HG02840 (cell line): ENCODE results near the gene TMEM151B.

Experiments
- ATAC-seq: cut with Tn5 transposase; IDR thresholded peaks from one replicate; pipeline ENCODE4 v1.9.1; 2021; ENCODE audit warnings: mild to moderate bottlenecking, moderate library complexity, moderate number of reproducible peaks; ENCODE audit not compliant: unreplicated experiment, low FRiP score

The TMEM151B gene

DNA sequence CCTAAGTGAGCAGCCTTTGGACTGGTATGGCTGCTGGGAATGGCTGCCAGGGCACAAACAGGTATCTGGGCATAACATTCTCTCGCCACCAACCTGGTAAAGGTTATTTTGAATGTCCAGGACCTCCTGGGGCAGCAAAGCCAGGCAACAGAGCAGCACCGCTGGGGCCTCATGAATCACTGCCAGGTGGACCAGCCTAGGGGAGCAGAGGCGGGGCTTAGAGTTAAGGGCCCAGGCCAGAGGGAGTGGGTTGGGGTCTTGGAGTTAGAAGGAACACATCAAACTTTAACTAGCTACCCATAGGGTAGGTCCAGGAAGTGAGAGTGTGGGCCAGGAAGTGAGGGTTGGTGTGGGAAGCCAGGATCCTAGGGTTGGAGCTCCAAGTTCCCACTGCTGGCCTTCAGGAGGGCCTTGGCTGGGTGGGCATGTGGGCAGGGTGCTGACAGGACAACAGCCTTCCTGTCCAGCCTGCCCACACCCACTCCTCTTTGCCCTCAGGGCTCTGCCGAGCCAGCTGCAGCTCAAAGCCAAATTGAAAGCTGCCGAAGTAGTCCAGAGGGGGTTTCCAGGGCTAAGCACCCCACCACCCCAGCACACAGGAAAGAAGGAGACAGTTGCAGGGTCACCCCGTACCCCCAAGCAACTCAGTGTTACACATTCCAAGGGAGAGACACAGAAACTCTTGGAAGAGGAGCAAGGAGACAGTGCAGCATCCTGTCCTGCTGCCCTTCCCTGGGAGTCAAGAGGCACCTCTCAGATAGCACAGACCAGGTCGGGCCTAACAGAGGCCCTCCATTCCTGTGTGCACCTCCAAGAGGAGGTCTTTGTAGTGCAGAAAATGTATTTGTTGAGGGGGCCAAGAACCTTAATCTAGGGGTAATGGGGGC is 7.5 kb upstream of the TMEM151B start:
- ATAC-seq, result no peak

DNA sequence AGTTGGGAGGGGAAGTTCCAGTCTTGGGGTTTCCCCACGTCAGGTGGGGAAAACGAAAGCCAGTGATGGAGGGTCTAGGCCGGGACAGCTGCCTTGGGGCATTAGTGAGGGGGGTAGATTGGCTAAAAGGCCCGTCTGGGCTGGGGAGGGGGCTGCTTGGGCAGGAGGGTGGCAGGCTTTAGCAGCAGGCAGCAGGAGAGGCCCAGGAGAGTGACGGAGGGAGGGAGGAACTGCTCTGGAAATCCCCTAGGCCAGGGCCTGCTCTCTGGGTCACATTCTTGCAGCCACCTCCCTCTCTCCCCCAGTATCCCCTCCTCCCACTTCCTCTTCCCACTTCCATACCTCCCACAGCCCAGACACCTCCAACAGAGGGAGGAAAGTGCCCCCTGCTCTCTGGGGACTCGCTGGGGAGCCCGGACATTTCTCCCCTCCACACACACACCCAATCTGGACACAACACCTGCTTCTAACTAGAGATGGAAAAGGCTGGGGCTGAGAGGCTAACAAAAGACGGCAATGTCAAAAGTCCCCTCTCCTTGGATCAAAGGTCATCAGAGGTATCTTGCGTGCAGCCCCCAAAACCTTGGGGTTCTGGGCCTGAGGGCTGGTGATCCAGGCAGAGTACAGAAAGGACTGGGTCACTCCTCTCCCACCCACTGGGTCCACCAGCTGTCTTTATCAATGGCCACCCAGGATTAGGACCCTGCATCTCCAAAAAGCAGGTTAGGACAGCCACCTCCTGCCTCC is 6.7 kb upstream of the TMEM151B start:
- ATAC-seq, result no peak

DNA sequence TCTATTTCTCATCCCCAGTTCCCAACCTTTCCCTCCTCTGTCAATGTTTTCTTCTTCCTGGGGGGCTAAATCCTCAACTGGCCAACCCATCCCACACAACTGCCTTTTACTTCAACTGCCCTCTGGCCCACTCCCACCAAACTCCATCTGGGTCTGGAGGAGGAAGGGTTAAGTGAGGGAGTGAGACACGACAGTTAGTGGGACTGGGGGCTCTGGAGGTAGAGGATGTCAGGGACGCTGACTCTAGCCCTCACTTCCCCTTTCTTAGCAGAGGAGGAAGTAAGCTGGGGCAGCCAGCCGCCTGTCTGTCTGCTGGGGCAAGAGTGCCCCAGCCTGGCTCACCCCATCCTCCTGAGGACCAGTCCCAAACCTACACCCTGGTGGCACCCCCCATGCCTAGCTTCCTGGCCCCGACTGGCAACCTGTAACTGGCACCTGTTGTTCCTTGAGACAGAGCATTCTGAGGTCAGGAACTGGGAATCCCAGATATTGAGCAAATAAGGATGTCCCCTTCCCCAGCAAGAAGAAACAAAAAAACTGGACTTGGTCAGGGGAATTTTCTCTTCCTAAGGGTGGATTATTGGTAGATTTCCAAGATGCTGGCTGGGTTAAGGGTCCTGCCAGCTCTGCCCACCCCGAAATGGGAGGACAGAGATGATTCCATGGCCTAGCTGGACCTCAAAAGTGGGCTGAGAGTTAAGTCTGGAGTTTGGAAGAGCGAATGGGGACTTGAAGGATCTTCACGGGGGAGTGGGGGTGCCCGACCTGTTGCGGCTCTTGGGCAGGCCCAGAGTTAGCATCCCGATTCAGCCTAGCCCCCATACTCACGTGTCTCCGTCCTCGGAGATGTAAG is 5.9 kb upstream of the TMEM151B start:
- no peak for ATAC-seq

DNA sequence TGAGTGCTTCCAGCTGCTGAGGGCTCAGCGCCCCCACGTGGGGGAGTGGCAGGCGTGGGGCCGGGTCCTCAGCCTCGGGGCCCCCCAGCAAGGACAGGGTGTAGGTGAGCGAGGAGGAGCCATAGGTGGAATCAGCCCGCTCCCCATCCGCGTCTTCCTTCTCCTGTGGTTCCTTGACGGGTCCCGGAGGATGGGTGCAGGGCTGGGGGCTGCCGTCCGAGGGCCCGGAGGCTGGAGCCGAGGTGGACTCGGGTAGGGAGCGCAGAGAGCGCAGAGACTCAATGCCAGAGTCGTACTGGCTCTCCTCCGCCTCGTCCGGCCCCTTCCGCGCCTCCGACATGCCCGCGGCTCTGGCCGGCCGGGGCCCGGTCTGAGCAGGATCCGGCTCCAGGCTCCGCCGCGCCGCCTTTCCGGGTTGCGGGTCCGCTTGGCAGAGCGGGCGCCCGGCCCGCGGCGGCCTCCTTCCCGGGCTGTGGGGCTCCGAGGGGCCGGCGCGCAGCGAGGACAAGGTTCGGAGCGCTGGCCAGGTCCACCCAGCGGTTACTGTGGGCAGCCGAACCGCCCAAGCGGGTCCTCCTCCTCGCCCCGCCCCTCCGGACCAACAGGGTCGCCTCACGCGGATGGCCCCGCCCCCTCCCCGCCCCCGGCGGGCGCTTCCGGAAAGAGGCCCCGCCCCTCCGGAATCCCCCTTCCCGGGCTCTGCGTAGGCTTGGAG is 5.1 kb upstream of the TMEM151B start, which contains the start of gene NFKBIE:
TSS of gene NFKBIE (minus strand) at position 545 of the 715 bp plus-strand sequence. CDS start at position 340, 205 bp downstream.
- ATAC-seq, result peak; percentile 45

DNA sequence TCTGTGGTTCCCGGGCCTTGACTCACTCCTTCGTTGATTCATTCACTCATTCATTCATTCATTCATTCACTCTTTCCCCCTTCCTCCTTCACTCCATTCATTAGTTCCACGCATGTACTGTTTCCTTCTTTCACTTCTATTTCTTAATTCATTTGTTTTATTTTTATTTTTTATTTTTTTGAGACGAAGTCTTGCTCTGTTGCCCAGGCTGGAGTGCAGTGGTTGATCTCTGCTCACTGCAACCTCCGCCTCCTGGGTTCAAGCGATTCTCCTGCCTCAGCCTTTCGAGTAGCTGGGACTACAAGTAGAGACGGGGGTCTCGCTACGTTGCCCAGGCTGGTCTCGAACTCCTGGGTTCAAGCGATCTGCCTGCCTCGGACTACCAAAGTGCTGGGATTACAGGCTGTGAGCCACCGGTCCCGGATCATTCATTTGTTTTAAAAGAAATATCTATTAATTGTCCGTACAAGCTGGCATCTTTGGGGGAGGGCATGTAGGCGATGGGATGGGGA is 4.5 kb upstream of the TMEM151B start:
- ATAC-seq, result no peak

DNA sequence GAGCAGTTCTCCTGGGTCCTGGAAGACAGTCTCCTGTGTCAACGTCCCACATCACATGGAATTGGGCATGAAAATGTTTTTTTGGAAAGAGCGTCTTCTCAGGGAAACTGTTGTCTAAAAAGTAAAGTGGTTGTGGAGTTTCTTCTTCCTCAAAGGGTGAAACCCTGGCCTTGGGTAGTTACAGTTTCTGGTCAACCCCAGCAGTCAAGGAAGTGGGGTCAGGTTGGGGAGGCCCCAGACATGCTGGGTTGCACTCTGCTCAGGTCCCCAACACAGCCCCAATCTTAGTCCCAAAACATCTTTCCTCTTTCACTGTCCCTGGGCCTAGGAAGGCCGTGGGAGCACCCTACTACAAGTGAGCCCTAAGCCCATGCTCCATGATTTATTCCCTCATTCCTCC is 3.9 kb upstream of the TMEM151B start:
- ATAC-seq, result no peak

DNA sequence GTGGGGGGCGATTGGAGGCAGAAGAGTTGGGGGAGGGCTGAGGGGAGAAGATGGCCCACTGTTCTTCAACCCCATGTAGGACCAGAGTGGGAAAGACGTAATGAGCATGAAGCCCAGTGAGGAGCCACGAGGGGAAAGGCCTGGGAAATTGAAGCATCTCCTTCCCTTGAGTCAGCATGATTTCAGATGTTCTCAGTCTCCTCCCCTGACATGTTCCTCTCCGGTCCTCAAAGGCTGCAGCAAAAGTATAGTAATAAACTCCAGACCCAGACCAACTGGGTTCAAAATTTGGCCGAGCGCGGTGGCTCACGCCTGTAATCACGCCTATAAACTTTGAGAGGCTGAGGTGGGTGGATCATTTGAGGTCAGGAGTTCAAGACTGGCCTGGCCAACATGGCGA is 3.0 kb upstream of the TMEM151B start:
- no peak for ATAC-seq

DNA sequence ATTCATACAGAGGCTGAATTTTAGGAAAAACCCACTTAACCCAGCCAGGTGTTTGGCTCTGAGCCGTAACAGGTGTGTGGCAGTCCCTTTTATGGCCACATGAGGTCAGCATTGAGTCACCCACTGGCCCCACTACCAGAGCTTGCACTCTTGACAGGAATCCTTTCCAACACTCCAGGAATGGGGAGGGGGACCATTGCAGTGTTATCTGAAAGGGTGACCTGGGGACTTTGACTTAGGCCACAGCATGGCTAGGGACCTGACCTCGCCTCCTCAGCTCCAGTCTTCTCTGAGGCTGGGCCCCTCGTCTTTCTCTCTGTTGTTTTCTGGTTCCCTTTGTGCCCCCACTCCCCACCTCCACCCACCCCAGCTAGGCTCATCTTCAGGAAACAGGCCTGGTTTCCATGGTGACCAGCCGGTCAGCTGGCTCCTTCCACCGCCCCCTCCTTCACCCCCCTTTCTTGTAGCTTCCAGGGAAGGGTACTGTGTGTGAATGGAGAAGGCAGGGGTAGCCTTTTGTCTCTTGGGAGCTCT is 2.1 kb upstream of the TMEM151B start:
- no peak for ATAC-seq

DNA sequence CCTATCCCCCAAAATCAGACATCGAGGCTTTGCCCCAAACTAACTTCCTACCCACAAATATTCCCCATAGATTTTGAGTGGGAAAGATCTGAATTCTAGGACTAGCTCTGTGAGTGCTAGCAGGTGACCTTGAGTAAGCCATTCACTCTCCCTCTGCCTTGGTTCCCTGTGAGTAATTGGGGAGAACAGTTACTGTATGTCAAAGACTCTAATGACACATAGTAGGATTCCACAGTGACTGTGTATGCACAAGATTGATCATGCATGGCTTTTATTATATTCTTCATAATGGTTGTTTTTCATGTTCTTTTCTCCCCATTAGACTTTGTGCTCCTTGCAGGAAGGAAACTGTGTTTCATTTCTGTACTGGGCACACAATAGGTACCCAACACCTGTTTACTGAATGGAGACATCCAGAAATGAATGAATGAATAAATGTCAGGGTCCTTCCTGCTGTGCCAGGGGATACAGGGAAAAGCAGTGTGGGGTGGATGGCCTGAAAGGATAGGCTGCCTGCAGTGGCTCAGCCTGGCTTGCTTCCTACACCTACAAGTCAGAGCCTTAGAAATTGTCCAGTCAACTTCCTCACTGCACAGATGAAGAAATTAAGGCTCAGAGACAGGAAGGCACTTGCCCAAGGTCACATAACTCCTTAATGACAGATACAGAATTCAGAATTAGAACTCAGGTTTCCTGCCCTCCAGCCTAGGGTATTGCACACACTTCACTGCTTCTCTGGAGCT is 901 bp upstream of the TMEM151B start:
- ATAC-seq, result no peak

DNA sequence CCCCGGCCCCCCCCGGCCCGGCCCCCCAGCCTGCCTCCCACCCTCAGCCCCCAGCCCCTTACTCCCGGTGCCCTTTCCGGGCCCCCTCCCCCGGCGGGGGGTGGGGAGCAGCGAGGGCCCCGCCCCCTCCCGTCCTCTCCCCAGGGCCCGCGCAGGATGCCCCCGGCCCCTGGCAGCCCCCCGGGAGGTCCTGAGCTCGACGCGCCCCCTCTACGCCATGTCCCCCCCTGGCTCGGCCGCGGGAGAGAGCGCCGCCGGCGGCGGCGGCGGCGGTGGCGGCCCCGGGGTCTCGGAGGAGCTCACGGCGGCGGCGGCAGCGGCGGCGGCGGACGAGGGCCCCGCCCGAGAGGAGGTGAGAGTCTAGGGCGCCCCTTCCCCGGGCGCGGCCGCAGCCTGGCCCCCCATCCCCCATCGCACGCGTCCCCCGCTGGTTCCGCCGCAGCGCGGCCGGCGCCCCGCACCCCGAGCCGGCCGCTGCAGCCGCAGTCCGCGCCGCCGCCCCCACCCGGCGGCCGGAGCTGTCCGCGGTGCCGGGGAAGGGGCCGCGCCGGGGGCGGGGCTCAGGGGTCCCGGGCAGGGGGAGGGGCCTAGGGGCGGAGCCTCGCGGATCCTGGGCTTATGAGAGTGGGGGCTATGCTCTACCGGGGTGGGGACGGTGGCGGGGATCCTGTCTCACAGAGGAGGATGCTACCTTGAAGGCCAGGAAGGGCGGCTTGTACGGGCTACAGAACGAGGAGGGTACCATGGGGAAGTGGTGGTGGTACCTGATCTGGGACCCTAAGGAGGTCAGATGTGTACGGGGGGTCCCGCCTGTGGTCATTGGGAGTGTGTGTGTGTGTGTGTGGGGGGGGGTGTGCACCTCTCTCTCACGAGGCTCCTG is 516 bp downstream of the TMEM151B start:
- no peak for ATAC-seq

DNA sequence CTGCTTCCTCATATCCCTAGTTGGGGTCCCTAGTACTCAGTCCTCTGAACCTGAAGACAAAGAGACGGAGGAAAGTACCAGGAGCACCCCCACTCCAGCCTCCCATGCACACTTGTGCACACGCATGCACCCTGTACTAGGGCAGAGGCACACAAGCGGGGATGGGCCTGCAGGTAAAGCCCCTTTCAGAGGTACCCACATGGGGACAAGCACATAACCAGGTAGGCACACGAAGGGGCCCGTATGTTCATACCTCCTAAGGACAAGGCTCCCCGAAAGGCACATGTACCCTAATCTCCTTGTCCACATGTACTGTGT is 1.1 kb downstream of the TMEM151B start:
- ATAC-seq, result no peak

DNA sequence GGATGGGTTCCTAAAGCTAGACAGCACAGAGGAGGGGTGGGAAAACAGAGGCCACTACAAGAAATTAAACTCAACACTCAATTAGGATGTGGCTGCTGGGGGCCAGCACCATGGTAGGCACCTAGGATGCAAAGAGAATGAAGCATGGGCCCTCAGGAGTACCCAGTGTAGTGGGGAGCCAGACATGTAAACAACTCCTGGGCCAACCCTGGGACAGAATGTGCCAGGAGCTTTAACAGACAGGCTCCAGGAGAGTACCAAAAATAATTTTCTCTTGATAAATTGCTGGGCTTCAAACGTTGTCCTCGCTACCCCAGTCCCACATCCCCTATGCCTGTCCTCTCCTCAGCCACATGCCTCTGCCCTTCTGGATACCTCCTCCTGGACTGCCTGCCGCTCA is 1.7 kb downstream of the TMEM151B start:
- ATAC-seq, result no peak

DNA sequence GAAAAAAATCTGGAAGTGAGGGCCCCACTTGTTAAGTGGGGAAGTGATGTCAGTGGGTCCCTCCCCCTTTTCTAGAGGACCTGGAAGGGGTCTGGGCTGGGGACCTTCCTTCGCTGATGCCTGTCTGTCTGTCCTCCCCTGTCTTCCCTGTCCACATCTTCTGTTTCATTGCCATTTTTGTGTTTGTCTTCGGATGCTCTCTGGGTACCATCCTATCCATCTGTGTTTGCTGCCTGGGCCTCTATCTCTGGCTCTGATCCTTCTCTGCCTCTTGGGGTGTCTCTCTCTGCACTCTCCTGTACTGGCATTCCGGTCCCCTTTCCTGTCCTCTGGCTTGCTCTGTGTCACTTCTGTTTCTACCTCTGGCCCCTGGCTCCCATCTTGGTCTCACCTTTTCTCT is 2.3 kb downstream of the TMEM151B start:
- ATAC-seq, result no peak

DNA sequence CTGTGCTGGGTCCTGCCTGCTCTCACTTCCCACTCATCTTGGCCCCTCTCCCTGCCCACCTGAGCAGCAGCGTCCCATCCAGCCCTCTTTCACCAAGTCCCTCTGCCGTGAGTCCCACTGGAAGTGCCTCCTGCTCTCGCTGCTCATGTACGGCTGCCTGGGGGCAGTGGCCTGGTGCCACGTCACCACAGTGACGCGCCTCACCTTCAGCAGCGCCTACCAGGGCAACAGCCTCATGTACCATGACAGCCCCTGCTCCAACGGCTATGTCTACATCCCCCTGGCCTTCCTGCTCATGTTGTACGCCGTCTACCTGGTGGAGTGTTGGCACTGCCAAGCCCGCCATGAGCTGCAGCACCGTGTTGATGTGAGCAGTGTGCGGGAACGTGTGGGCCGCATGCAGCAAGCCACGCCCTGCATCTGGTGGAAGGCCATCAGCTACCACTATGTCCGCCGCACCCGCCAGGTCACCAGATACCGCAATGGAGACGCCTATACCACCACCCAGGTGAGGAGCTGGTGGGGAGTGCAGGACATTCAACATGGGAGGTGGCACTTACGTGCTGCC is 2.8 kb downstream of the TMEM151B start:
- ATAC-seq, result no peak

DNA sequence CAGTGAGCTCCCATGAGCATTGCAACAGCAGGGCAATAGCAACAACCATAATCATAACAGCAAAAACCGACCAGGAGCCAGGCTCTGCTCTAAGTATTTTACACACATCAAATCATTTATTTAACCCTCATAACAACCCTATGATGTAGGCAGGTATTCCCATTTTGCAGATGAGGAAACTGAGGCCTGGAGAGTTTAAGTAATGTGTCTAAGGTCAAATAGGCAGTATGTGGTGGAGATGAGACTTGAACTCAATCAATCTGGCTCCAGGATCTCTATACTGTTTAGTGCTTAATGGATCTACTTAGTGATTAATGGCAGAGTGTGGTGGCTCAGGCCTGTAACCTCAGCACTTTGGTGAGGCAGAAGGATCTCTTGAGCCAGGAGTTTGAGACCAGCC is 3.4 kb downstream of the TMEM151B start:
- ATAC-seq, result no peak

DNA sequence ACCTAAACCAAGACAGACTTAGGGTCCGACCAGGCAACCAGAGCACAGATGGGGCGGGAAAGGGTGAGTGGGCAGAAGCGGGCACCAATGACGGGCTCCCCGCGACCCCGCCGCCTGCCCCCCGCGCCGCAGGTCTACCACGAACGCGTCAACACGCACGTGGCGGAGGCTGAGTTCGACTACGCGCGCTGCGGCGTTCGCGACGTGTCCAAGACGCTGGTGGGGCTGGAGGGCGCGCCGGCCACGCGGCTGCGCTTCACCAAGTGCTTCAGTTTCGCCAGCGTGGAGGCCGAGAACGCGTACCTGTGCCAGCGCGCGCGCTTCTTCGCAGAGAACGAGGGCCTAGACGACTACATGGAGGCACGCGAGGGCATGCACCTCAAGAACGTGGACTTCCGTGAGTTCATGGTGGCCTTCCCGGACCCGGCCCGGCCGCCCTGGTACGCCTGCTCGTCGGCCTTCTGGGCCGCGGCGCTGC is 5.1 kb downstream of the TMEM151B start:
- ATAC-seq, result no peak

DNA sequence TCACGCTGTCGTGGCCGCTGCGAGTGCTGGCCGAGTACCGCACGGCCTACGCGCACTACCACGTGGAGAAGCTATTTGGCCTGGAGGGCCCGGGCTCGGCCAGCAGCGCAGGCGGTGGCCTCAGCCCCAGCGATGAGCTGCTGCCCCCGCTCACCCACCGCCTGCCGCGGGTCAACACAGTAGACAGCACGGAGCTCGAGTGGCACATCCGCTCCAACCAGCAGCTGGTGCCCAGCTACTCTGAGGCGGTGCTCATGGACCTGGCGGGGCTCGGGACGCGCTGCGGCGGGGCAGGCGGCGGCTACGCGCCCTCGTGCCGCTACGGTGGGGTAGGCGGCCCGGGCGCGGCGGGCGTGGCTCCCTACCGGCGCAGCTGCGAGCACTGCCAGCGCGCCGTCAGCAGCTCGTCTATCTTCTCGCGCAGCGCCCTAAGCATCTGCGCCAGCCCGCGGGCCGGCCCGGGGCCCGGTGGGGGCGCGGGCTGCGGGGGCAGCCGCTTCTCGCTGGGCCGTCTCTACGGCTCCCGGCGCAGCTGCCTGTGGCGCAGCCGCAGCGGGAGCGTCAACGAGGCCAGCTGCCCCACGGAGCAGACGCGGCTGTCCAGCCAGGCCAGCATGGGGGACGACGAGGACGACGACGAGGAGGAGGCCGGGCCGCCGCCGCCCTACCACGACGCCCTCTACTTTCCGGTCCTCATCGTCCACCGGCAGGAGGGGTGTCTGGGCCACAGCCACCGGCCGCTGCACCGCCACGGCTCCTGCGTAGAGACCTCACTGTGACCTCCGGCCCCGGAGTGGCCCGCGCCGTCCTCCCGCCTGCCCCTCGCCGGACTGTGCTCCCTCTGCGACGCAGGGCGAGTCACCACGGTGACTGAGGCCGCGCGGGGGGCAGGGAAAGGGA is 5.7 kb downstream of the TMEM151B start:
- ATAC-seq, result no peak
